Measurements from ENCODE around the gene NCKAP5. TPM values are rescaled to one million over a fixed set of nuclear protein-coding genes. Genes with fewer than 3 reads are reported as not detected.

Gene NCKAP5
- total and polyA plus RNA-seq, 8 donors, result 4.0 to 22.1 (median 14.4) TPM

DNA sequence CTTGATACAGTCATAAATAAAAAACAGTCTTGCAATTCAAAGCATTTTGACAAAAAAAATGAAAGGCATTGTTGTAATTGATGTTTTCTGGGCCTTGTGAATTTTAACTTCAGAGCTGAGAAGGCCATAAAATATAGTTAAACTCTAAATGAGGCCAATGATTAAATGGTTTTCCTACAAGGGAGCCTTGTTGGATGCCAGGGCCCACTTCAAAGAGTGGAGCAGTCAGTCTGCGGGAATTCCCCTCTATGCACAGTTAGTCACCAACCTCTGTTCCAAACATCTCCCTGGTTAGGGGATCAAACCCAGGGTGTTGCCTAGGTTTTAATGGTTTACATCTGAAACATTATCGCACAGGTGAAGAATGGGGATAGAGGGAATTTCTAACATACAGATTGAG lies 143.4 kb downstream of the NCKAP5 start:
- intact Hi-C loops (cut with DNase I), result no loop called here
- no peak overlapping the region for H3K4me3 ChIP-seq
- no peak for ATAC-seq
- TF ChIP-seq, protein P1, sequence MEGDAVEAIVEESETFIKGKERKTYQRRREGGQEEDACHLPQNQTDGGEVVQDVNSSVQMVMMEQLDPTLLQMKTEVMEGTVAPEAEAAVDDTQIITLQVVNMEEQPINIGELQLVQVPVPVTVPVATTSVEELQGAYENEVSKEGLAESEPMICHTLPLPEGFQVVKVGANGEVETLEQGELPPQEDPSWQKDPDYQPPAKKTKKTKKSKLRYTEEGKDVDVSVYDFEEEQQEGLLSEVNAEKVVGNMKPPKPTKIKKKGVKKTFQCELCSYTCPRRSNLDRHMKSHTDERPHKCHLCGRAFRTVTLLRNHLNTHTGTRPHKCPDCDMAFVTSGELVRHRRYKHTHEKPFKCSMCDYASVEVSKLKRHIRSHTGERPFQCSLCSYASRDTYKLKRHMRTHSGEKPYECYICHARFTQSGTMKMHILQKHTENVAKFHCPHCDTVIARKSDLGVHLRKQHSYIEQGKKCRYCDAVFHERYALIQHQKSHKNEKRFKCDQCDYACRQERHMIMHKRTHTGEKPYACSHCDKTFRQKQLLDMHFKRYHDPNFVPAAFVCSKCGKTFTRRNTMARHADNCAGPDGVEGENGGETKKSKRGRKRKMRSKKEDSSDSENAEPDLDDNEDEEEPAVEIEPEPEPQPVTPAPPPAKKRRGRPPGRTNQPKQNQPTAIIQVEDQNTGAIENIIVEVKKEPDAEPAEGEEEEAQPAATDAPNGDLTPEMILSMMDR (IDR thresholded peaks at IDR 0.05), result no peak
- no peaks in the 10 kb centered on the region for H3K36me3 ChIP-seq
- H3K9me3 ChIP-seq, result no peaks in the 10 kb centered on the region
- no peak overlapping the region for H3K27ac ChIP-seq
- H3K27me3 ChIP-seq, result no peaks in the 10 kb centered on the region
- no peak for DNase-seq
- peaks cover 0 to 4% of the 10 kb centered on the region in 2 donors for H3K4me1 ChIP-seq

DNA sequence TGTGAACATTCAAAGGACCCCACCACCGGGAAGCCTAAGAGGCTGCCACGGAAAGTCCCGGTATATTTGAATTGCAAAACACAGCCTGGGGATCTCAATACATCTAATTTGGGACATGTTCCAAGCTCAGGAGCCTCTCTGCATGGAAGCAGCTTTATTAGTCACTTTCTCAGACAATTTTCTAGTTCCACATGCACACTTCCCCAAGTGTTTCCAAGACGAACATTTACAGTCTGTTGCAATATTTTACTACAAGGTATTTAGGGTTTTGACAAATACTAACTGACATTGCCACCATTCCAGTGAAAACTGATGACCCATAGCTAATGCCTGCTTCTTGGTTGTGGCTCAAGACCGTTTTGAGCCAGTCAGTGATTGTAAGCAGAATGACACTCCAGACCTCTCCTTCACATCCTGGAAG lies 145.3 kb downstream of the NCKAP5 start:
- peaks cover 0 to 4% of the 10 kb centered on the region in 2 donors for H3K4me1 ChIP-seq

GRCh38 chr2:133421516-133422324 lies 146.5 kb downstream of the NCKAP5 start:
- no peak overlapping the region for H3K27ac ChIP-seq

More for the DNA sequence above, 145.3 kb downstream of the NCKAP5 start:
- no peaks in the 10 kb centered on the region for H3K9me3 ChIP-seq
- DNase-seq, result no peak
- no peaks in the 10 kb centered on the region for H3K36me3 ChIP-seq
- TF ChIP-seq, protein P1 (IDR thresholded peaks at IDR 0.05), result no peak
- H3K27me3 ChIP-seq, result no peaks in the 10 kb centered on the region
- no peak for ATAC-seq
- no peak overlapping the region for H3K27ac ChIP-seq
- intact Hi-C loops (cut with DNase I), result no loop called here
- H3K4me3 ChIP-seq, result no peak overlapping the region

GRCh38 chr2:133420788-133421187 lies 147.5 kb downstream of the NCKAP5 start:
- Histone ChIP-seq H3K36me3 (no peaks in the 10 kb centered on the region), H3K27me3 (no peaks in the 10 kb centered on the region), H3K27ac (no peak overlapping the region), H3K4me1 (peaks cover 0 to 4% of the 10 kb centered on the region in 2 donors), H3K4me3 (no peak overlapping the region), H3K9me3 (no peaks in the 10 kb centered on the region)
- no peak for ATAC-seq
- intact Hi-C loops (cut with DNase I), result no loop called here
- TF ChIP-seq, protein P1 (IDR thresholded peaks at IDR 0.05), result no peak
- DNase-seq, result no peak

More at GRCh38 chr2:133421516-133422324, 146.5 kb downstream of the NCKAP5 start:
- TF ChIP-seq, protein P1 (IDR thresholded peaks at IDR 0.05), result no peak
- Histone ChIP-seq H3K36me3 (no peaks in the 10 kb centered on the region), H3K9me3 (no peaks in the 10 kb centered on the region), H3K4me3 (no peak overlapping the region), H3K27me3 (no peaks in the 10 kb centered on the region), H3K4me1 (peaks cover 0 to 4% of the 10 kb centered on the region in 2 donors)
- ATAC-seq (peak; percentile 79), DNase-seq (peak in 2 of 4 donors; percentile 77 to 81)
- intact Hi-C loops (cut with DNase I), result no loop called here

DNA sequence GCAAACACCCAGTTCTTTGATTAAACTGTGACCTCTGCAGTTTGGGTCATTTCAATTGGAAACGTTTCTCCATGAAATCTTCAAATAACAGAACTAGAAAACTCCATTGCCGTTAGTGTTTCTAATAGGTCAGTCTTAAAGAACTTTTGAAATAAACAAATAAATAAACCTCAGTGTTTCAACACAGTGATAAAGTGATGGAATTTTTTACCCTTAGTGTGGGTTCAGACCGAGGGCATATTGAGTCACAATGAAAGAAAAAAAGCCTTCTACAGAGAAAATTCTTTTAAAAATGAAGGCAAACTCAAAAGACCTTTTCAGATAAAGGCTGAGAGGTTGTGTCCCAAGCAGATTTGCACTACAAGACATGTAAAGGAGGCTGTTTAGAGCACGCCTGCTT lies 149.6 kb downstream of the NCKAP5 start:
- Histone ChIP-seq H3K9me3 (no peaks in the 10 kb centered on the region), H3K27me3 (no peaks in the 10 kb centered on the region), H3K4me1 (peaks cover 0 to 4% of the 10 kb centered on the region in 2 donors), H3K36me3 (no peaks in the 10 kb centered on the region), H3K27ac (no peak overlapping the region), H3K4me3 (no peak overlapping the region)
- ATAC-seq (no peak), DNase-seq (peak in 1 of 4 donors; percentile 45)
- TF ChIP-seq, protein P1 (IDR thresholded peaks at IDR 0.05), result no peak
- intact Hi-C loops (cut with DNase I), result no loop called here
